ENCODE results near the gene CCDC170.
A peak's percentile ranks its signal among the peaks of the same experiment; 100 is the strongest.

Gene CCDC170

DNA sequence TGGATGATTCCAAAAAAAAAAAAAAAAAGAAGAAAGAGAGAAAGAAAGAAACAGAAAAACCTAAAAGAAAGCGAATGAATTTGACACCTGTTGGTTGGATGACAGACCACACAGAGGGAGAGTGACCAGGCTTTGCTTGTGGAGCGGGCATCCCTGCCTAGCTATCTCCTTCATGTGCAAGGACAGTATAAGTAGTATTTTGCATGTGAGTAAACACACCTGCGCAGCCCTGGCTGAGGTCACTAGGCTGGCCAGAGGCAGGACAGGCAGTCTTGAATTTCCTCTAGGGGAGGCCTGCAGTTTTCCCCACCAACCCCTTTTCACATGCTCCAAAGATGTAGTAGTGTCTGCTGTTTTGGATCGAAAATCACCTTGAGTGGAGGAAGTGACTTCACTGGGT lies 126.4 kb downstream of the CCDC170 start:
- DNase-seq (ENCODE audit: low read depth), result no peak
- TF ChIP-seq, protein P1, sequence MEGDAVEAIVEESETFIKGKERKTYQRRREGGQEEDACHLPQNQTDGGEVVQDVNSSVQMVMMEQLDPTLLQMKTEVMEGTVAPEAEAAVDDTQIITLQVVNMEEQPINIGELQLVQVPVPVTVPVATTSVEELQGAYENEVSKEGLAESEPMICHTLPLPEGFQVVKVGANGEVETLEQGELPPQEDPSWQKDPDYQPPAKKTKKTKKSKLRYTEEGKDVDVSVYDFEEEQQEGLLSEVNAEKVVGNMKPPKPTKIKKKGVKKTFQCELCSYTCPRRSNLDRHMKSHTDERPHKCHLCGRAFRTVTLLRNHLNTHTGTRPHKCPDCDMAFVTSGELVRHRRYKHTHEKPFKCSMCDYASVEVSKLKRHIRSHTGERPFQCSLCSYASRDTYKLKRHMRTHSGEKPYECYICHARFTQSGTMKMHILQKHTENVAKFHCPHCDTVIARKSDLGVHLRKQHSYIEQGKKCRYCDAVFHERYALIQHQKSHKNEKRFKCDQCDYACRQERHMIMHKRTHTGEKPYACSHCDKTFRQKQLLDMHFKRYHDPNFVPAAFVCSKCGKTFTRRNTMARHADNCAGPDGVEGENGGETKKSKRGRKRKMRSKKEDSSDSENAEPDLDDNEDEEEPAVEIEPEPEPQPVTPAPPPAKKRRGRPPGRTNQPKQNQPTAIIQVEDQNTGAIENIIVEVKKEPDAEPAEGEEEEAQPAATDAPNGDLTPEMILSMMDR (IDR thresholded peaks at IDR 0.05; ENCODE audit: insufficient read depth, low read depth, low read length, missing control alignments), result no peak
- no peak overlapping the region for H3K4me3 ChIP-seq (ENCODE audit: low read length)

DNA sequence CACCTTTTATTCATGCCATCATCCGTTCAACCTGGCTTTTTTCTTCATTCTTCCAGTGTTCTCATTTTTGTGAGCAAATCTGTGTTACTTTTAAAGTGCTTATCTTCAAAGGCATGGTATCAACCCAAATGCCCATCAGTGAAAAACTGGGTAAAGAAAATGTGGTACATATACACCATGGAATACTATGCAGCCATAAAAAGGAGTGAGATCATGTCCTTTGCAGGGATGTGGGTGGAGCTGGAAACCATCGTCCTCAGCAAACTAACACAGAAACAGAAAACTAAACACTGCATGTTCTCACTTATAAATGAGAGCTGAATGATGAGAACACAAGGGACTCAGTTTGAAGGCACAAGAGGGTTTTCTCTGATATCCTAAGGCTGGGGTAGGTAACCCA lies 130.3 kb downstream of the CCDC170 start:
- no peak overlapping the region for H3K4me3 ChIP-seq (ENCODE audit: low read length)
- TF ChIP-seq, protein P1 (IDR thresholded peaks at IDR 0.05; ENCODE audit: insufficient read depth, low read depth, low read length, missing control alignments), result no peak
- DNase-seq (ENCODE audit: low read depth), result no peak

- no peak overlapping the region for H3K4me3 ChIP-seq (ENCODE audit: low read length)
- TF ChIP-seq, protein P1 (IDR thresholded peaks at IDR 0.05; ENCODE audit: insufficient read depth, low read depth, low read length, missing control alignments), result no peak
- DNase-seq (ENCODE audit: low read depth), result no peak
Observed at GRCh38 chr6:151624481-151624880, 130.7 kb downstream of the CCDC170 start.

DNA sequence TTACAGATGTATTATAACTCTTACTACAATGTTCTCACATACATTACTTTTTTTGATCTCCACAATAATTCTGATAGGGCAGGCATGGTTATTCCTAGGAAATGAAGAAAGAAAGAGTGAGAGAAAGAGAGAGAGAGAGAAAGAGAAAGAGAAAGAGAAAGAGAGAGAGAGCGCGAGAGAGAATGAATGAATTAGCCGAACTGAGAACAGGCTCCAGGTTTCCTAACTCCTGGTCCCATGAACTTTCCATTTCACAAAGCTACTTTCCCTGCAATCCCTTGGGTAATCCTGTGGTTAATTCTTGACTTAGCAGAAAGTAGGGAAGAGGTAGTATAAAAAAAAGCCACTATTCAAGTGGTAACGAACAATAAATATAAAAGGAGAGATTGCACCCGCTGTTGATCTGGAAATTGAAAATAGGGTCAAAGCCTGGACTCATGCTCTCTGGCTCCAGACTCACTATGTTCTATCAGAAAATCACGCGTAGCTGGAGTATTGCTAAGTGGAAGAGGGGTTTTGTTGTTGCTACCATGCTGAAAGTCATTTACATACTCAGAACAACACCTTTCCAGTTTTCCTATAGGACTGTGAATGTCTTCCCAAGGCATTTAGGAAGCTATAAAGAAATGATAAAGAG lies 131.2 kb downstream of the CCDC170 start:
- no peak overlapping the region for H3K4me3 ChIP-seq (ENCODE audit: low read length)
- TF ChIP-seq, protein P1 (IDR thresholded peaks at IDR 0.05; ENCODE audit: insufficient read depth, low read depth, low read length, missing control alignments), result no peak
- DNase-seq (ENCODE audit: low read depth), result no peak

DNA sequence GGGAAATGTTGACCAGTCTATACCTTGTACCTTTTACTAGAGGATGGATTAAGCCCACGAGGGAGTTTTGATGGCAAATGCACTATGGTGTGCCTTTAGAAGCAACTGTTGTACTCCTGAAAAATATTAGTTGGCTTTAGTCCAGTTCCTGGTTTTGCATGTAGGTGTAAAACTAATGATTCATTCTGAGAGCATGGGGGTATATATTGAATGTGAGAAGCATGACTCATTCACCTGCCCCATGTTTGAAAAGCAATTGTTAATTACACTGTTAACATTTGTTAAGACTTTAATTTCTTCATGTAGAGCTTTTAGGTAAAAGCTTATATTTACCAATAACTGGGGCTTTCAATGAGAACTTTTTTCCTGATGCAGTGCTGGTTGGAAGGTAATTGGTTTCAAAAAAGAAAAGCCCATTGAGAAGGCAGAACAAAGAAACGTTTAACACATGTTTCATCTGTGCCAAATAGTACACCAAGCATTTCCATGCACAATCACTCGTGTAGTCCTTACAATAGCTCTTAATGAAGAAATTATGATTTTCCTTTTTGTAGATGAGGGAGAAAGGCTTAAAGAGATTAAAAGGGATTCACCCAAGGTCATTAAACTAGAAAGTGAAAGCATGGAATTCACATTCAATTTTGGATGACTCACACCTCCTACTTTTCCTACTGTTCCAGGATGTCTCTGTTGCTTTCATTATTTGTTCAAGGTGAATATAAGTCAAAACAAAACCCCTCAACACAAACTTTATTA lies 134.1 kb downstream of the CCDC170 start:
- peak; percentile 89 for DNase-seq (ENCODE audit: low read depth)
- no peak overlapping the region for H3K4me3 ChIP-seq (ENCODE audit: low read length)

GRCh38 chr6:151629791-151630190 lies 136.0 kb downstream of the CCDC170 start:
- no peak overlapping the region for H3K4me3 ChIP-seq (ENCODE audit: low read length)
- DNase-seq (ENCODE audit: low read depth), result peak; percentile 68
- TF ChIP-seq, protein P1 (IDR thresholded peaks at IDR 0.05; ENCODE audit: insufficient read depth, low read depth, low read length, missing control alignments), result no peak

More for the DNA sequence above, 134.1 kb downstream of the CCDC170 start:
- TF ChIP-seq, protein P1 (IDR thresholded peaks at IDR 0.05; ENCODE audit: insufficient read depth, low read depth, low read length, missing control alignments), result no peak

All from epithelial cell of esophagus (primary cell).